ENCODE data around the gene RAB11FIP2.

DNA sequence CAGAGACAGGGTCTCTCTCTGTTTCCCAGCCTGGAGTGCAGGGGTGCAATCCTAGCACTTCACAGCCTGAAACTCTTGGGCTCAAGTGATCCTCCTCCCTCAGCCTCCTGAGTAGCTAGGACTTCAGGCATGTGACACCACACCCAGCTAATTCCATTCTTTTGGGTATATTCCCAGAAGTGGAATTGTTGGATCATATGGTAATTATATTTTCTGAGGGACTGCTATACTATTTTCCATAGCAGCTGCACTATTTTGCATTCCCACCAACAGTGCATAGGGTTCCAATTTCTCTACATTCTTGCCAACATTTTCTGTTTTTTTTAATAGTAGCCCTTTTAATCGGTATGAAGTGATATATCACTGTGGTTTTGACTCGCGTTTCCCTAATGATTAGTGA is 30.0 kb upstream of the RAB11FIP2 start:
- TF ChIP-seq, protein P1, sequence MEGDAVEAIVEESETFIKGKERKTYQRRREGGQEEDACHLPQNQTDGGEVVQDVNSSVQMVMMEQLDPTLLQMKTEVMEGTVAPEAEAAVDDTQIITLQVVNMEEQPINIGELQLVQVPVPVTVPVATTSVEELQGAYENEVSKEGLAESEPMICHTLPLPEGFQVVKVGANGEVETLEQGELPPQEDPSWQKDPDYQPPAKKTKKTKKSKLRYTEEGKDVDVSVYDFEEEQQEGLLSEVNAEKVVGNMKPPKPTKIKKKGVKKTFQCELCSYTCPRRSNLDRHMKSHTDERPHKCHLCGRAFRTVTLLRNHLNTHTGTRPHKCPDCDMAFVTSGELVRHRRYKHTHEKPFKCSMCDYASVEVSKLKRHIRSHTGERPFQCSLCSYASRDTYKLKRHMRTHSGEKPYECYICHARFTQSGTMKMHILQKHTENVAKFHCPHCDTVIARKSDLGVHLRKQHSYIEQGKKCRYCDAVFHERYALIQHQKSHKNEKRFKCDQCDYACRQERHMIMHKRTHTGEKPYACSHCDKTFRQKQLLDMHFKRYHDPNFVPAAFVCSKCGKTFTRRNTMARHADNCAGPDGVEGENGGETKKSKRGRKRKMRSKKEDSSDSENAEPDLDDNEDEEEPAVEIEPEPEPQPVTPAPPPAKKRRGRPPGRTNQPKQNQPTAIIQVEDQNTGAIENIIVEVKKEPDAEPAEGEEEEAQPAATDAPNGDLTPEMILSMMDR (IDR thresholded peaks at IDR 0.05): no peak
- TF ChIP-seq YY1 (IDR thresholded peaks at IDR 0.05; ENCODE audit: low read depth) (no peak), FOXJ3 (CRISPR knock-in tag; IDR thresholded peaks at IDR 0.05) (no peak), EZH2phosphoT487 (IDR thresholded peaks at IDR 0.05; ENCODE audit: borderline replicate concordance, low read depth) (no peak), JUND (IDR thresholded peaks at IDR 0.05) (no peak), RAD21 (IDR thresholded peaks at IDR 0.05; ENCODE audit: low read length) (no peak), EP300 (IDR thresholded peaks at IDR 0.05; ENCODE audit: borderline replicate concordance in 1 of 2, low read depth in 1 of 2, low read length in 1 of 2) (no peak)
- TF ChIP-seq, protein P2, sequence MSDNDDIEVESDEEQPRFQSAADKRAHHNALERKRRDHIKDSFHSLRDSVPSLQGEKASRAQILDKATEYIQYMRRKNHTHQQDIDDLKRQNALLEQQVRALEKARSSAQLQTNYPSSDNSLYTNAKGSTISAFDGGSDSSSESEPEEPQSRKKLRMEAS (IDR thresholded peaks at IDR 0.05; ENCODE audit: low read depth): no peak
